ENCODE results near the gene PPP4R4.
"Not testable (repeated sequence)": the region's sequence is repeated elsewhere in the genome, so short reads cannot be mapped to it uniquely, and the experiment has no call there.

PPP4R4 gene

DNA sequence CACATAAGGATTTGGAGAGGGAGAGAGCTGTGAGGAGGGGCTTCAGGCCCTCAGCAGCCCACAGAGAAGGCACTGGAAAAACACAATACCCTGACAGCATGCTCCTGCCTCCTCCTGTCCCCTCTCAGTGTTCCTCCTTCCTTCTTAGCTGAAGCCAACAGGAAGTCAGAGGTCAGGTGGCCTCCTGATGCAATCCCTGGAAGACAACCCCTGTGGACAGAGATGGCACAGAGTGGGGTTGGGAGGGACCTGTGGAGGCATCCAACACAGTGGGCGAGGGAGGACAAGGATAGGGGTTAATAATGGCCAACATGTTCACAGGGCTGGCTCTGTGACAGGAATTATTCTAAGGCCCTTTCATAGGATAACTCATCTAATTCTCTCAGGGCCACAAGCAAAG lies 29.4 kb upstream of the PPP4R4 start:
- DNase-seq: no peak

DNA sequence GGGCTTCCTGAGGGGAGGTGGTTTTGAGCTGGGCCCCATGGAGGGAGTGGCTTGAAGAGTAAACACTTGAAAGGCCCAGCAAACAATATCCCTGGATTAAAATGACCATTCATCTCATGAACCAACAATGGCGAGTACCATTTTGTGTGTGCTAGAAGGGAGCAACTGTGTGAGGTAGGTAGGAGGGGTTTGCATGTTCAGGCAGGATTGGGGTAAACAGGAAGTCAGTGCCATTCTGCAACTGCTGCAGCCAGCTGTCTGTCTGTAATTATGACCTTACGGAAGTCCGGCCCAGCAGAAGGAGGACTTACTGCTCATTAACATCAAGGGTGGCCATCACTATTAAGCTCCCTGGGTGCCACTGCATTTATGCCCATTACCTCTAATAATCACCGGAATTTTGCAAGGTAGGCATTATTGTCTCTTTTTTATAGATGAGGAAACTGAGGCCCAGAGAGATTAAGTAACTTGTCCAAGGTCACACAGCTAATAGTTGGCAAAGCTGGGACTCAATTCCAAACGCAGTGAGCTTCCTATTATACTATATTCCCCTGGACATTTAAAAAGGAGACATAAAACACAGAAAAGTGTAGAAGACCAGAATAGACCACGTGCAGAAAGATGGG lies 28.1 kb upstream of the PPP4R4 start:
- DNase-seq: no peak

DNA sequence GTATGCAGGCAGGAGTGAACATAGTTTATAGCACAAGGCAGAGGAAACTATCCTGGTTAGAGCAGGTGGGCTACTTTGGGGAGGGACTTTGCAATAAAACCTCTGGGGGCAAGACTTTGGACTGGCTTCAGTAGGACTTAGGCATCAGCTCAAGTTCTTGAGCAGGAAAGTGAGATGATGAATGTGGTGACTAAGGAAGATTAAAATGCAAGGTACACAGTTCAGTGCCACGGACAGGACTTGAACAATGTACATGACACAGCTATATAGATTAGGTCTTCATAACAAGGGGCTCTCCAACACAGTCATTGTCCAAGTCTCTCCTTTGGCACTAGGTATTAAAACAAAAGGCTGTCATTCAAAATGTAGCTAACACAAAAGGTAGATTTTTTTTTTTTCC lies 21.4 kb upstream of the PPP4R4 start:
- no peak for DNase-seq

GRCh38 chr14:94153750-94154342 lies 20.3 kb upstream of the PPP4R4 start:
- DNase-seq: no peak

GRCh38 chr14:94156143-94156542 lies 18.0 kb upstream of the PPP4R4 start:
- DNase-seq: not testable (repeated sequence)

- DNase-seq: no peak
Measured at GRCh38 chr14:94157197-94157596, 16.9 kb upstream of the PPP4R4 start.

- DNase-seq: peak; percentile 43
Measured at GRCh38 chr14:94158239-94158883, 15.8 kb upstream of the PPP4R4 start.

DNA sequence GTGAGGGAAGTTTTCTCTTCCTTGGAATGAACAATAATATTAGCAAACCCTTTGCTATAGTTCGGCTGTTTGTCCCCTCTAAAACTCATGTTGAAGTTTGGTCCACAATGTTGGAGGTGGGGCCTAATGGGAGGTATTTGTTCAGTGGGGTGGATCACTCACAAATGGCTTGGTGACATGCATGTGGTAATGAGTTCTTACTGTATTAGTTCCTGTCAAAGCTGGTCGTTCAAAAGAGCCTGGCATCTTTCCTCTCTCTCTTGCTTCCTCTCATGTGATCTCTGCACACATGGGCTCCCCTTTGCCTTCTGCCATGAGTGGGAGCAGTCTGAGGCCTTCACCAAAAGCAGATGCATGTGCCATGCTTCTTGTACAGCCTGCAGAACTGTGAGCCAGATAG lies 13.1 kb upstream of the PPP4R4 start:
- no peak for DNase-seq

- no peak for DNase-seq
Measured at GRCh38 chr14:94161981-94162380, 12.1 kb upstream of the PPP4R4 start.

DNA sequence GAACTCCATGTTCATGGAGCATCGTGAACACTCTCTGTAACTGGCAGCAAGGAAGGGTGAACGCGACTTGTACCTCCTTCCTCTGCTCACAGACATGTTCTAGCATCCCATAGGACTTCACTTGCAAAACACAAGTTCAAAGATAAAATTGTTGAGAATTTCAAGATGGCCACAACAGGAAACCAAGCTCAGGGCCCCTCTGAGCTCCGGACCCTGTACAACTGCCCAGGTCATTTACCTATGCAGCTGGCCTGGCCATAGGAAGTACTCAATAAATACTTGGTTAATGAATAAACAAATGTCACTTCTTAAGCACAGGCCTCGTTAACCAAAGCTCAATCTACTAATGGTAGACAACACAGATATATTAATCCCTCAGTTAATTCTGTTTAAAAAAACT lies 11.7 kb upstream of the PPP4R4 start:
- no peak for DNase-seq

DNA sequence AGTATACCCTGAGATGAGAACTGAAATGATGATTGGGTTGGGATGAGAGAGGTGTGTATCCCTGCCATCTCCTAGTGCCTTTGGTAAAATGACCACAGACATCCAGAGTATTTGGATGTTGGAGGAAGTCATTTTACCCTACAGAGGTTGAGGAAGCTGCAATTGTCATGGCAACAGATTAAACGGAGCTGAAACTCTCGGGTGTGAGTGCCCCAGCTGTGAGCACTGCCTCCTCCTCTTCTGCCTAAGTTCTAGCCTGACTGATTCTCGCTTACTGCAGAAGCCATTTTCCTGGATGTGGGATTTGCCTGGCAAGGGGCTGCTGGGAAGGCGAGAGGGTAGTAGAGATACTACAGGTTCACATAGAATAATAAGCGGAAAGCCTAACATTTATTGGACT lies 10.3 kb upstream of the PPP4R4 start:
- no peak for DNase-seq

- no peak for DNase-seq
Measured at GRCh38 chr14:94164685-94165431, 9.3 kb upstream of the PPP4R4 start.

- no peak for DNase-seq
Measured at GRCh38 chr14:94165744-94166143, 8.4 kb upstream of the PPP4R4 start.

- DNase-seq: no peak
Measured at GRCh38 chr14:94170136-94170535, 4.0 kb upstream of the PPP4R4 start.

DNA sequence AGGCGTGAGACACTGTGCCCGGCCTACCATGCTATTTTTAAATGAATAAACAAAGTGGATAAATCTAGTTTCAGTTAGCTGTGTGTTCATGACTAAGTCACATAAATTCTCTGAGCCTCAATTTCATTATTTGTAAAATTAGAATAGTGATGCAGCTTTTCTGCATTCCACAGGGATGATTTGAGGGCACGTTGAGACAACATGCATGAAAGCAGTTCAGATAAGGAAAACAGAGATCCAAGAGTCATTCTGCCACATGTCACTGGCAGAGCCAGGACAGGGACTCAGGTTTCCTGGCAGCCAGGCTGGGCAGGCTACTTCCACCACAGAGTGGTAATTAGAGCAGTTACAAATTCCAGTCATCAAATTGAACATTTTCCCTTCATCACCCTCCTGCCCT lies 2.9 kb upstream of the PPP4R4 start:
- DNase-seq: no peak

GRCh38 chr14:94172545-94172944 lies 1.6 kb upstream of the PPP4R4 start:
- no peak for DNase-seq

- no peak for DNase-seq
Measured at GRCh38 chr14:94173471-94173884, 644 bp upstream of the PPP4R4 start.

DNA sequence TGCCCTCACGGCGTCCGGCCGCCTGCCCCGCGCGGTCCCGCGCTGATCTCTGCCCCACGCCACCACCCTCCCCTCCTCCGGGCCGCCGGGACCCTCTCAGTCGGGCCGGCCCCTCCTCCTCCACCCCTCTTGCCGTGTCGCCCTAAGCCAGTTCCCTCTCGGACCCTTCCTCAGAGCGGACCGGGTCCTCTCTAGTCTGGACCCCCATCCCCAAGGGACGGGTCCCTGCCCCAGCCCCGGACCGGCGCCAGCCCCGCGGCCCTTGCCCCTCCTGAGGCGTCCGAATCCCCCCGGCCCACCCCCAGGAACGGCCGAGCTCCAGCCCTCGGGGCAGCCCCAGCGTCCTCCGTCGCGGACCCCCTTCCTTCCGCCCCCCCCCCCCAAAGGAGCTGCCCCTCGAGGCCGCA lies 485 bp downstream of the PPP4R4 start:
- DNase-seq: no peak

- DNase-seq: no peak
Measured at GRCh38 chr14:94175011-94175745, 1.1 kb downstream of the PPP4R4 start.

- no peak for DNase-seq
Measured at GRCh38 chr14:94175747-94176146, 1.6 kb downstream of the PPP4R4 start.

DNA sequence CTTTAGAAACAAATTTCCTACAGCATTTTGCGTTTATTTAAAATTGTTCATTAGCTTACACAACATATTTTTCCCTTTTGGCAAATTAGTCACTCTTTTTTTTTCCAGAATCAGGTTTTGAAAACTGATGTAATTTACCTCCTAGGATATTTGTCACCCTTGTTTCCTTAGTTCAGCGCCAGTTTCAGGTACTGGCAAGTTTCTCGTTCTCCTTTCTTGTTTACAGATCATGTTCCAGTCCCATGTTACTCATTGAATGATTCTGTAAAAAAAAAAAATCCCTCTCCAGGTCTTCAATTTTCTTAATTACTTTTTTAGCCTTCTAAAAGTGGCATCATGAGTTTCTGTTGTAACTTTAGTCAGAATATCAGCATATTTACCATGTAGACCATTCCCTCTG lies 2.7 kb downstream of the PPP4R4 start:
- DNase-seq: no peak

- no peak for DNase-seq
Measured at GRCh38 chr14:94177806-94178205, 3.7 kb downstream of the PPP4R4 start.

DNA sequence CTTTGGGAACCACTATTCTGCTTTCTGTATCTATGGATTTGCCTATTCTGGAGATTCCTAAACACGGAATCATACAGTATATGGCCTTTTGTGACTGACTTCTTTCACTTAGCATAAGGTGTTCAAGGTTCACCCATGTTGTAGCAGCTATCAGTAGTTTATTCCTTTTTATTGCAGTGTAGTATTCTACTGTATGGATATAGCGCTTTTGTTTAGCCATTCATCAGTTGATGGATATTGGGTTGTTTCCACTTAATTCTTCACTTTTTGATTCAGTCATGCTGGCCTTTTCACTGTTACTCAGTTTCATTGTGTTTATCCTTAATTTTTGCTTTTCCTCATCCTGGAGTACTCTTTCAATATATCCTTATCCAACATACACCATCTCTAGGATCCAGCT lies 5.1 kb downstream of the PPP4R4 start:
- no peak for DNase-seq

Data from activated effector memory CD4-positive, alpha-beta T cell treated with Interleukin-2 at 50 U/mL for 16 hours (primary cell).